Measurements from ENCODE around the gene RBM43. TPM values are rescaled to one million over a fixed set of nuclear protein-coding genes. Genes with fewer than 3 reads are reported as not detected.

The RBM43 gene
- total and polyA plus RNA-seq, 10 donors, result 5.2 to 20.3 (median 8.6) TPM

DNA sequence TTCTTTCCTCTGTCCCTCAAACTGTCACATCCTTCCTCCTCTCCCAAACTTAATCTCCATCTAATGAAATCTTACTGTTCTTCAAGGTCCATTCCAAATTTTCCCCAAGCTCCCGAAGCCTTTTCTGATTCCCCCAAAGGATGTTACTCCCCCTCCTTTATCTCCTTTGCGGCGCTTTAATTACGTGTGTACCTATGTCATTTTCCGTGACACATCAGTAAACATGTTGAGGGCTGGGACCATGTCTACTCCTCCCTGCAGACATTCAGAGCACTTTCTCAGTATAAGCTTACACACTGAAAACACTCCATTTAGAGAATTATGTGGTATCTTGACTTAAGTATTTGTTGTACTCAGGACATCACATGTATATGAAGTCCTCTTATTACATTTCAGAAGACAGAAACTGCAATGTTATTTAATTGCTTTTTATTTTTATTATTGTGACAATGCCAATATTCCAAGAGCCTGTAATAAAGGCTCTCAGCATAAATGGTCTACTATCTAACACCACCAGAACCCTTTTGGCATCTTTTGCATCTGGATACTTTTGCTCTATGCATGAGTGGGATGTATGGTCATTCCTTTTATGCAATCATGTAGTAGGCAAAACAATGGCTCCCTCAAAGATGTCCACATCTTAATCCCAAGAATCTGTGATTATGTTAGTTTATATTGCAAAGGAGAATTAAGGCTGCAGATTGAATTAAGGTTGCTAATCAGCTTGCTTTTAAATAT, 26.0 kb upstream of the RBM43 start:
- no peaks in the 10 kb centered on the region for H3K27me3 ChIP-seq (replicated peaks in 1 of 7)
- TF ChIP-seq POLR2A (IDR thresholded peaks at IDR 0.05) (no peak), POLR2AphosphoS5 (IDR thresholded peaks at IDR 0.05) (no peak)
- TF ChIP-seq, protein P1, sequence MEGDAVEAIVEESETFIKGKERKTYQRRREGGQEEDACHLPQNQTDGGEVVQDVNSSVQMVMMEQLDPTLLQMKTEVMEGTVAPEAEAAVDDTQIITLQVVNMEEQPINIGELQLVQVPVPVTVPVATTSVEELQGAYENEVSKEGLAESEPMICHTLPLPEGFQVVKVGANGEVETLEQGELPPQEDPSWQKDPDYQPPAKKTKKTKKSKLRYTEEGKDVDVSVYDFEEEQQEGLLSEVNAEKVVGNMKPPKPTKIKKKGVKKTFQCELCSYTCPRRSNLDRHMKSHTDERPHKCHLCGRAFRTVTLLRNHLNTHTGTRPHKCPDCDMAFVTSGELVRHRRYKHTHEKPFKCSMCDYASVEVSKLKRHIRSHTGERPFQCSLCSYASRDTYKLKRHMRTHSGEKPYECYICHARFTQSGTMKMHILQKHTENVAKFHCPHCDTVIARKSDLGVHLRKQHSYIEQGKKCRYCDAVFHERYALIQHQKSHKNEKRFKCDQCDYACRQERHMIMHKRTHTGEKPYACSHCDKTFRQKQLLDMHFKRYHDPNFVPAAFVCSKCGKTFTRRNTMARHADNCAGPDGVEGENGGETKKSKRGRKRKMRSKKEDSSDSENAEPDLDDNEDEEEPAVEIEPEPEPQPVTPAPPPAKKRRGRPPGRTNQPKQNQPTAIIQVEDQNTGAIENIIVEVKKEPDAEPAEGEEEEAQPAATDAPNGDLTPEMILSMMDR (IDR thresholded peaks at IDR 0.05 in 8 of 11, conservative IDR thresholded peaks at IDR 0.05 in 3 of 11), result no peak
- peak overlapping the region in 6 of 8 donors; percentile 66 to 94 (median 76) for H3K4me3 ChIP-seq
- H3K9me3 ChIP-seq, result no peaks in the 10 kb centered on the region
- intact Hi-C loops (cut with DNase I; ENCODE audit: low total_unique reads), result loop anchor here (10.0 kb wide), 1 partner anchor 127 kb away; no protein-coding TSS in a partner anchor
- 63 to 86% (median 84%) methylated on average over 5 of the region's 5 CpGs for WGBS, 5 donors
- peaks cover 25 to 84% (median 47%) of the 10 kb centered on the region in 6 donors for H3K4me1 ChIP-seq
- H3K36me3 ChIP-seq, result peaks cover 0 to 17% (median 2%) of the 10 kb centered on the region in 6 donors
- no peak for DNase-seq
- peak overlapping the region in 7 of 8 donors; percentile 93 to 100 (median 100) for H3K27ac ChIP-seq

DNA sequence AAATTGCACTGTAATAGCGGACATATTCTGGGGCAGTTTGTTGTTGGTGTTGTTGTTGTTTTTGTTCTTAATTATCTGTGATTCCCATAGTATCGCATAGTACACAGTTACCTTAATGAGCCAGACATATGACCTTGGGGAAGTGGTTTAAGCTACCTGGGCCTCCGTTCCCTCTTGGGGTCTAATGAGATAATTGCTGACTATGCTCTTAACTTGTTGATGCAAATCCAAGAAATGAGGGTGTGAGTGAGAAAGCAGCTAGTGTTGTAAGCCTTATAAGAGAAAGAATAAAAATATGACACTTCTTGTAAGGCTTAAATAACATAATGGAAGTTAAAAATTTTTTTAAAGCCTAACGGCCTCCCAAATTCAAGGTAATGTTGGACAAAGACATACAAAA, 20.7 kb upstream of the RBM43 start:
- DNase-seq, result no peak
- no peak overlapping the region for H3K27ac ChIP-seq
- peaks cover 0 to 70% (median 52%) of the 10 kb centered on the region in 6 donors for H3K36me3 ChIP-seq
- no peaks in the 10 kb centered on the region for H3K27me3 ChIP-seq (replicated peaks in 1 of 7)
- TF ChIP-seq, protein P1 (IDR thresholded peaks at IDR 0.05 in 8 of 11, conservative IDR thresholded peaks at IDR 0.05 in 3 of 11), result no peak
- TF ChIP-seq POLR2AphosphoS5 (IDR thresholded peaks at IDR 0.05), result no peak
- TF ChIP-seq POLR2A (IDR thresholded peaks at IDR 0.05), result no peak
- no peak overlapping the region for H3K4me3 ChIP-seq
- H3K4me1 ChIP-seq, result peaks cover 12 to 43% (median 20%) of the 10 kb centered on the region in 6 donors
- 64 to 98% (median 77%) methylated on average over 4 of the region's 4 CpGs for WGBS, 5 donors
- intact Hi-C loops (cut with DNase I; ENCODE audit: low total_unique reads), result loop anchor here (10.0 kb wide), 1 partner anchor 132 kb away; no protein-coding TSS in a partner anchor
- H3K9me3 ChIP-seq, result no peaks in the 10 kb centered on the region

- Histone ChIP-seq H3K9me3 (no peaks in the 10 kb centered on the region), H3K27ac (no peak overlapping the region), H3K4me3 (no peak overlapping the region), H3K4me1 (peaks cover 0 to 21% (median under 1%) of the 10 kb centered on the region in 6 donors), H3K27me3 (replicated peaks in 1 of 7) (no peaks in the 10 kb centered on the region), H3K36me3 (peaks cover 0 to 88% (median 73%) of the 10 kb centered on the region in 6 donors)
- TF ChIP-seq POLR2AphosphoS5 (IDR thresholded peaks at IDR 0.05), result no peak
- no peak for DNase-seq
- 19 to 97% (median 48%) methylated on average over 4 of the region's 4 CpGs for WGBS, 5 donors
- intact Hi-C loops (cut with DNase I; ENCODE audit: low total_unique reads), result loop anchor here (10.0 kb wide), 1 partner anchor 135 kb away; no protein-coding TSS in a partner anchor
Measured at GRCh38 chr2:151280271-151280670, 18.6 kb upstream of the RBM43 start.

- DNase-seq, result no peak
- Histone ChIP-seq H3K9me3 (no peaks in the 10 kb centered on the region), H3K4me1 (peaks cover 0 to 3% (median 0%) of the 10 kb centered on the region in 6 donors), H3K4me3 (no peak overlapping the region), H3K27ac (no peak overlapping the region), H3K36me3 (peaks cover 0 to 100% (median 90%) of the 10 kb centered on the region in 6 donors), H3K27me3 (replicated peaks in 1 of 7) (no peaks in the 10 kb centered on the region)
- TF ChIP-seq POLR2AphosphoS5 (IDR thresholded peaks at IDR 0.05) (no peak), POLR2A (IDR thresholded peaks at IDR 0.05) (no peak)
- TF ChIP-seq, protein P1 (IDR thresholded peaks at IDR 0.05 in 8 of 11, conservative IDR thresholded peaks at IDR 0.05 in 3 of 11), result no peak
- intact Hi-C loops (cut with DNase I; ENCODE audit: low total_unique reads), result no loop called here
- 91 to 97% (median 96%) methylated on average over 2 of the region's 2 CpGs for WGBS, 5 donors
Measured at GRCh38 chr2:151278487-151278886, 16.8 kb upstream of the RBM43 start.
